ENCODE data around the gene PTCD2. TPM values are rescaled to one million over a fixed set of nuclear protein-coding genes. Genes with fewer than 3 reads are reported as not detected.

Gene PTCD2
- total RNA-seq, 1 donor from 2014 or later: 6.5 TPM

GRCh38 chr5:72369301-72369700 is 49.1 kb downstream of the PTCD2 start:
- H3K27me3 ChIP-seq: no peaks in the 10 kb centered on the region
- no peaks in the 10 kb centered on the region for H3K4me1 ChIP-seq
- intact Hi-C loops (cut with DNase I): loop anchor here (10.0 kb wide), 1 partner anchor 156 kb away; no protein-coding TSS in a partner anchor
- H3K27ac ChIP-seq: no peak overlapping the region
- no peaks in the 10 kb centered on the region for H3K36me3 ChIP-seq
- TF ChIP-seq CTCF (IDR thresholded peaks at IDR 0.05): no peak
- ATAC-seq (no peak), DNase-seq (no peak)
- no peak overlapping the region for H3K4me3 ChIP-seq
- no peaks in the 10 kb centered on the region for H3K9me3 ChIP-seq

- no peaks in the 10 kb centered on the region for H3K9me3 ChIP-seq
- H3K27ac ChIP-seq: no peak overlapping the region
- TF ChIP-seq CTCF (IDR thresholded peaks at IDR 0.05): no peak
- H3K27me3 ChIP-seq: no peaks in the 10 kb centered on the region
- no peaks in the 10 kb centered on the region for H3K36me3 ChIP-seq
- H3K4me3 ChIP-seq: no peak overlapping the region
- no peak for DNase-seq
- ATAC-seq: no peak
- H3K4me1 ChIP-seq: no peaks in the 10 kb centered on the region
- intact Hi-C loops (cut with DNase I): loop anchor here (10.0 kb wide), 1 partner anchor 155 kb away; no protein-coding TSS in a partner anchor
These were observed 49.5 kb downstream of the PTCD2 start for GRCh38 chr5:72369711-72370110.

- H3K36me3 ChIP-seq: no peaks in the 10 kb centered on the region
- H3K4me3 ChIP-seq: no peak overlapping the region
- no peaks in the 10 kb centered on the region for H3K27me3 ChIP-seq
- no peak for DNase-seq
- H3K9me3 ChIP-seq: no peaks in the 10 kb centered on the region
- intact Hi-C loops (cut with DNase I): no loop called here
- TF ChIP-seq CTCF (IDR thresholded peaks at IDR 0.05): no peak
- no peak overlapping the region for H3K27ac ChIP-seq
- peak; percentile 45 for ATAC-seq
- no peaks in the 10 kb centered on the region for H3K4me1 ChIP-seq
These were observed 52.2 kb downstream of the PTCD2 start for GRCh38 chr5:72372331-72372730.

GRCh38 chr5:72372923-72373322 is 52.8 kb downstream of the PTCD2 start:
- no peaks in the 10 kb centered on the region for H3K27me3 ChIP-seq
- H3K36me3 ChIP-seq: no peaks in the 10 kb centered on the region
- H3K27ac ChIP-seq: no peak overlapping the region
- ATAC-seq (peak; percentile 37), DNase-seq (no peak)
- no peaks in the 10 kb centered on the region for H3K9me3 ChIP-seq
- intact Hi-C loops (cut with DNase I): no loop called here
- H3K4me3 ChIP-seq: no peak overlapping the region
- TF ChIP-seq CTCF (IDR thresholded peaks at IDR 0.05): no peak
- H3K4me1 ChIP-seq: no peaks in the 10 kb centered on the region

- no peaks in the 10 kb centered on the region for H3K9me3 ChIP-seq
- no peak overlapping the region for H3K27ac ChIP-seq
- DNase-seq (no peak), ATAC-seq (no peak)
- no peaks in the 10 kb centered on the region for H3K36me3 ChIP-seq
- H3K4me3 ChIP-seq: no peak overlapping the region
- H3K27me3 ChIP-seq: no peaks in the 10 kb centered on the region
- TF ChIP-seq CTCF (IDR thresholded peaks at IDR 0.05): no peak
- no peaks in the 10 kb centered on the region for H3K4me1 ChIP-seq
- intact Hi-C loops (cut with DNase I): no loop called here
These were observed 54.7 kb downstream of the PTCD2 start for GRCh38 chr5:72374844-72375243.

GRCh38 chr5:72376381-72376780 is 56.2 kb downstream of the PTCD2 start:
- intact Hi-C loops (cut with DNase I): no loop called here

More at GRCh38 chr5:72376381-72376780, 56.2 kb downstream of the PTCD2 start:
- Histone ChIP-seq H3K27ac (no peak overlapping the region), H3K4me1 (no peaks in the 10 kb centered on the region), H3K9me3 (no peaks in the 10 kb centered on the region), H3K4me3 (no peak overlapping the region), H3K36me3 (no peaks in the 10 kb centered on the region), H3K27me3 (no peaks in the 10 kb centered on the region)
- DNase-seq (no peak), ATAC-seq (no peak)
- TF ChIP-seq CTCF (IDR thresholded peaks at IDR 0.05): no peak
